Keratinocyte (primary cell): Measurements from ENCODE around the gene DPP10.

Experiments used
- EZH2 ChIP-seq: IDR thresholded peaks from one replicate; pipeline ENCODE4 v1.6.1; 2012; ENCODE audit warnings: inconsistent platforms, mild to moderate bottlenecking, low read length, moderate library complexity
- TF ChIP-seq, protein P1 (sequence below), 3 experiments: IDR thresholded peaks in 1 of 3; conservative IDR thresholded peaks in 1 of 3; optimal IDR thresholded peaks in 1 of 3; 2 replicates in 2 of 3; 3 replicates in 1 of 3; pipeline versions ENCODE3 to v1.5.1; 2011; ENCODE audit warnings: low read length in 3 of 3, mild to moderate bottlenecking in 3 of 3, moderate library complexity in 2 of 3, control low read depth in 1 of 3, inconsistent platforms in 1 of 3; ENCODE audit not compliant: insufficient read depth in 2 of 3; ENCODE audit errors: extremely low read depth in 1 of 3

DNA sequence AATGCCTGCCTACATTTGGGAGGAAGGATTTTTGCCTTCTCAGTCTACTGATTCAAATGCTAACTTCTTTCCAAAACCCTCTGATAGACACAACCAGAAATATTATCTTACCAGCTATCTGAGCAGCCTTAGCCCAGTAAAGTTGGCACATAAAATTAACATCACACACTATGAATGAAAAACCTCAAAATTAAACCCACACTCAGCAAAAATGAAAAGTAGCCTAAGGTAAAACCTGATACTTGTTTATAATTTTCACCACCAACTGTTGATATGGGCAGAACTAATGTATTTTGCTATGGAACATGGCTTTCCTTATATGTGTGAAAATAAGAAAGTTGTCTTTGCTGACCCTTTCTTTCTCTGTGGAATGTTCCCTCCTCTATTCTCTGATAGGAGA is 226.0 kb downstream of the DPP10 start:
- no peak for TF ChIP-seq EZH2
- TF ChIP-seq, protein P1, sequence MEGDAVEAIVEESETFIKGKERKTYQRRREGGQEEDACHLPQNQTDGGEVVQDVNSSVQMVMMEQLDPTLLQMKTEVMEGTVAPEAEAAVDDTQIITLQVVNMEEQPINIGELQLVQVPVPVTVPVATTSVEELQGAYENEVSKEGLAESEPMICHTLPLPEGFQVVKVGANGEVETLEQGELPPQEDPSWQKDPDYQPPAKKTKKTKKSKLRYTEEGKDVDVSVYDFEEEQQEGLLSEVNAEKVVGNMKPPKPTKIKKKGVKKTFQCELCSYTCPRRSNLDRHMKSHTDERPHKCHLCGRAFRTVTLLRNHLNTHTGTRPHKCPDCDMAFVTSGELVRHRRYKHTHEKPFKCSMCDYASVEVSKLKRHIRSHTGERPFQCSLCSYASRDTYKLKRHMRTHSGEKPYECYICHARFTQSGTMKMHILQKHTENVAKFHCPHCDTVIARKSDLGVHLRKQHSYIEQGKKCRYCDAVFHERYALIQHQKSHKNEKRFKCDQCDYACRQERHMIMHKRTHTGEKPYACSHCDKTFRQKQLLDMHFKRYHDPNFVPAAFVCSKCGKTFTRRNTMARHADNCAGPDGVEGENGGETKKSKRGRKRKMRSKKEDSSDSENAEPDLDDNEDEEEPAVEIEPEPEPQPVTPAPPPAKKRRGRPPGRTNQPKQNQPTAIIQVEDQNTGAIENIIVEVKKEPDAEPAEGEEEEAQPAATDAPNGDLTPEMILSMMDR (optimal IDR thresholded peaks at IDR 0.05 in 1 of 3, IDR thresholded peaks at IDR 0.05 in 1 of 3, conservative IDR thresholded peaks at IDR 0.05 in 1 of 3; ENCODE audit: extremely low read depth in 1 of 3, insufficient read depth in 2 of 3, low read length in 3 of 3): no peak
